GM18867 (cell line): ENCODE data around the gene FOXO3.
"Not testable (repeated sequence)": the region's sequence is repeated elsewhere in the genome, so short reads cannot be mapped to it uniquely, and the experiment has no call there.

Experiments used
- ATAC-seq: cut with Tn5 transposase; IDR thresholded peaks from one replicate; pipeline ENCODE4 v1.9.1; 2021; ENCODE audit warnings: mild to moderate bottlenecking, moderate library complexity; ENCODE audit not compliant: unreplicated experiment

FOXO3 gene

DNA sequence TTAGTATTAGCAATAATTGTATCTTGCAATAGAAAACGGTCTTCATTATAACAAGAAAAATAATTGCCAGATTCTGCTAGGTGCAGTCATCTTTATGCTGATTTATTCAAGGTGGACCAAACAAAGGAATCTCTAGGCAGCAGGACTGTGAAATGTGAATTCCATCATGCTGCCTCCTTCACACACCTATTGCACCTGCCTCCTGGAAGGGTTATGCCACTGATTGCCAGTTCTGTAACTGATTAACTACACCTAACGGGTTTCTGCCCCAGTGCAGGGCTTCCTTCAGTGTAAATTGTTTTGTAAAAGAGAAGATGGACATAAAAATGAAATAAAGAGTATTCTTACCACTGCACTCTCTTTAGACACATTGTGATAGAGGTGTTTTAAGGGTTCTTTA, 96.1 kb downstream of the FOXO3 start:
- ATAC-seq = no peak

- ATAC-seq = no peak
Observed at GRCh38 chr6:108658174-108658573, 97.5 kb downstream of the FOXO3 start.

DNA sequence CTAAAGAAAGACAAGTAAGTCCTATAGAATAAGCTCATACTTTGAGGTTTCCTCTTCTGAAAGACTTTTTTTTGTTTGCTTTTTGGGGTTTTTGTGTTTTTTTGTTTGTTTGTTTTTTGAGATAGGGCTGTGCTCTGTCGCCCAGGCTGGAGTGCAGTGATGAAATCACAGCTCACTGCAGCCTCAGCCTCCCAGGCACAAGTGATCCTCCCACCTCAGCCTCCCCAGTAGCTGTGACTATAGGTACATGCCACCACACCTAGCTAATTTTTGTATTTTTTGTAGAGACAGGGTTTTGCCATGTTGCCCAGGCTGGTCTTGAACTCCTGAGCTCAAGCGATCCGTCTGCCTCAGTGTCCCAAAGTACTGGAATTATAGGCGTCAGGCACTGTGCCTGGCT, 98.1 kb downstream of the FOXO3 start:
- not testable (repeated sequence) for ATAC-seq

DNA sequence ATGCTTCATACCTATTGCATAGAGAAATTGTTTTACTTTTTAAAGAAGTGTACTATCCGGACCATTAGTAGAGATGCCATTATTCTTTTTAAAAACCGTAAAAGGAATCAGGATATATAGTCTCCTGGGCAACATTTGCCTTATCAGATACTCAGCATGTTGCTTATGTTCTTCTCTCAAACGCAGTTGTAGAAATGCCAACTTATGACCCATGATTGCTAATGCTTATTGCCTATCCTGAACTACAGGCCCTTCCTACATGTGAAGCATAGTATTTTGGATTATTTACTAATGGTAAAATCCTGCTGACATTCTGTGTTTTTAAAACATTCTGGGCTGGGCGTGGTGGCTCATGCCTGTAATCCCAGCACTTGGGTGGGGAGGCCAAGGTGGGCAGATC, 99.5 kb downstream of the FOXO3 start:
- ATAC-seq = no peak

DNA sequence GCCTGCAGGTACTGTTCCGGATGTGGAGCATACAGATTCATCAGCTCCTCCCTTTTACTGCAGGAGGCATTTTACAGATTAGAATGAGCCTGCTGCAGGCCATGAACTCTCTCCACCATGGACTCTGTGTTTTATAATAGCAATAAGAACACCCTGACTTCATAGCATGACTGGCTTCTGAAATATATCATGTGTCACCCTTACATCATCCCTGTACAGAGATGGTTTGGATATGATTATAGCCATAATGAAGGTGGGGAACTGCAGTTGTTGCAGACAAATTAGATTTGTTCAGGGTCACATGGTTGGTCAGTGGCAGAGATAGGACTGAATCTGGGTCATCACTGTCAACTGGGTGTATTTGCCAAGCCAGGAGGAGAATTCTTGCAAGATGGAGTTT, 100.7 kb downstream of the FOXO3 start:
- no peak for ATAC-seq

DNA sequence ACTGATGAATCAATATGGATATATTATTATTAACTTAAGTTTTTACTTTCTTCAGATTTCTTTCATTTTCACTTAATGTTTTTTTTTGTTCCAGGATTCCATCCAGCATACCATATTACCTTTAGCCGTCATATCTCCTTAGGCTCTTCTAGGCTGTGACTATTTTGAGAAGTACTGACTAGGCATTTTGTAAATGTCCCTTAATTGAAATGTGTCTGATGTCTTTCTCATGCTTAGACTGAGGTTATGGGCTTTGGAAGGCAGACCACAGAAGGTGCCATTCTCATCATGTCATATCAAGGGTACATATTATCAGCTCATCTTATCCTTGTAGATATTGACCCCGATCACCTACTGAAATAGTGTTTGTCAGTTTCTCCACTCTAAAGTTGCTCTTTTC, 101.3 kb downstream of the FOXO3 start:
- no peak for ATAC-seq

DNA sequence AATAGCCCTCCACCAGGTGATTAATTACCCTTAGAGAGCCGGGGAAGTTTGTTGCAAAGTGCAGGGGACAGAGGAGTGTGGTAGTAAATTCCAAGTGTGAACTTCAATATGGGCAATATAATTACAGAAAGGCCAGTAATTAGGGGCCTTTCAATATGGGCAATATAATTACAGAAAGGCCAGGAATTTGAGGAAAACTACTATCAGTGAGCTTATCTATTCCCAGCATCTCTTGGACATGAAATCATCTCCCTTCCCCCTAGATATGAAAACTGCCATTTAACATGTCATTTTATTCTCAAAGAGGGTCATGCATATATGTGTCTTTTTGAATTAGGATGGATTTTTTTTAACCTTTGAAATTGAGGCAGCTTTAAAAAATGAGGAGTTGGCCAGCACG, 102.0 kb downstream of the FOXO3 start:
- no peak for ATAC-seq

GRCh38 chr6:108663494-108664064, 102.9 kb downstream of the FOXO3 start:
- not testable (repeated sequence) for ATAC-seq

- ATAC-seq = no peak
Observed at GRCh38 chr6:108665495-108666196, 104.9 kb downstream of the FOXO3 start.

DNA sequence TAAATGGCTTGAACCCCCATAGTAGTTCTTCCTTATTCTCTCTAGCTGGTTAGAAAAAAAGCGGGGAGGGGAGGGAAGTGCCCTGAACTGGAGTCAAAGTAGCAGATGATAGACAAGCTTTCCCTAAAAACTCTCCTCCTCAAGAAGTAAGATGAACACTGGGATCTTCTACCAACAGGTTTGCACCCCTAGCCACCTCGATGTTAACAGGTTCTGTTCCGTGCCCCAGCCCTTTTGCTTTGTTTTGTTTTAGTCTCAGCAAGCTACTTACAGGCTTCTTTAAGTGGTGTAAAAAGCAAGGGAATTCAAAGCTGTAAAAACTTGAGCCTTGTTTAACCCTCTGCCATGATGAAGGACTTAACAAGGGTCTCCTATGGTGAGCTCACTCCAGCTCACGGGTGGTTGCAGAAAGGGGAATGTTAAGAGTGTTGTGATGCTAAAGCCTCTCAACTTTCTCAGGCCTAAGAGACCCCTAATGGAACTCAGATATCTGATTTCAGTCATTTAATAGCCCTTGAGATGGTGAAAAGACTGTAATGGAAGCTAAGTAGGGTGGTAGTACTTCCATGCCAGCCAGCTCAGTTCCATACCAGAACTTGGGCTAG, 106.0 kb downstream of the FOXO3 start:
- ATAC-seq = no peak

DNA sequence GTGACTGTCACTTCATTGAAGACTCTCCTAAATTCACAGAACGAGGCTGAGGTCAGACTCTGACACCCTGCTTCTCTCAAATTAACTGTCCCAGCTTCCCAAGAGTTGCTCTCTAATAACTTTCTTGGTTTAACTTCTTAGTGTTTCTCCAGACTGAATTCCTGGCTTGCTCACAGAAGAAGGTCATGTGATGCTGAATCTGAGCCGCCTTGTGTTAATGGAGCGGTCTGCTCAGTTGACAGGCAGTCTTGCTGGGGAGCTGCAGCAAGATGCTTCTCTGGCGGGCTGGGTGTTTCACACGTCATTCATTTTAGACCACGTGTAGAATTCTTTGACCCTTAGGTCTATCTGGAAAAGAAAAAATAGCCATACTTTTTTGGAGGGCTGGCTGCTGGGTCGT, 107.3 kb downstream of the FOXO3 start:
- ATAC-seq = no peak

- no peak for ATAC-seq
Observed at GRCh38 chr6:108669673-108670072, 109.0 kb downstream of the FOXO3 start.

- ATAC-seq = no peak
Observed at GRCh38 chr6:108671175-108671574, 110.5 kb downstream of the FOXO3 start.

GRCh38 chr6:108671790-108672189, 111.1 kb downstream of the FOXO3 start:
- ATAC-seq = no peak

GRCh38 chr6:108672641-108673040, 111.9 kb downstream of the FOXO3 start:
- no peak for ATAC-seq

DNA sequence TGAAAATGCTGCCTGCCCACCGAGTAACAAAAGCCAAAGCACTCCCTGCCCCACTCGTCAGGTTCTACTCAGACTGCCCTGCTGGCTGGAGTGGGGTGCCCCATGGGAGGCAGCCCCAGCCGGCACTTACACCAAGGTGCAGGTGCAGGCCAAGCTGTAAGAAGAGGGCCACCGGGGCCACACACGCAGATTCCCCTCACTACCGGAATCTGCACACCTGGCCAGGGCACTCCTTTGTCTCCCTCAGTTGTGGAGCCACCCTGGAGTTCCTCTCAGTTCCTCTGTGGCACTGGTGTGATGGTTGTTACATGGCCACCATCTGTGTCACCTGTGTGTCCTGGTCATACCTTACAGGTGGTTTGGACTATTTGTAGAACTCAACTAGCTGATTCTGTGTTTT, 112.4 kb downstream of the FOXO3 start:
- ATAC-seq = no peak

GRCh38 chr6:108673602-108674001, 112.9 kb downstream of the FOXO3 start:
- ATAC-seq = no peak

DNA sequence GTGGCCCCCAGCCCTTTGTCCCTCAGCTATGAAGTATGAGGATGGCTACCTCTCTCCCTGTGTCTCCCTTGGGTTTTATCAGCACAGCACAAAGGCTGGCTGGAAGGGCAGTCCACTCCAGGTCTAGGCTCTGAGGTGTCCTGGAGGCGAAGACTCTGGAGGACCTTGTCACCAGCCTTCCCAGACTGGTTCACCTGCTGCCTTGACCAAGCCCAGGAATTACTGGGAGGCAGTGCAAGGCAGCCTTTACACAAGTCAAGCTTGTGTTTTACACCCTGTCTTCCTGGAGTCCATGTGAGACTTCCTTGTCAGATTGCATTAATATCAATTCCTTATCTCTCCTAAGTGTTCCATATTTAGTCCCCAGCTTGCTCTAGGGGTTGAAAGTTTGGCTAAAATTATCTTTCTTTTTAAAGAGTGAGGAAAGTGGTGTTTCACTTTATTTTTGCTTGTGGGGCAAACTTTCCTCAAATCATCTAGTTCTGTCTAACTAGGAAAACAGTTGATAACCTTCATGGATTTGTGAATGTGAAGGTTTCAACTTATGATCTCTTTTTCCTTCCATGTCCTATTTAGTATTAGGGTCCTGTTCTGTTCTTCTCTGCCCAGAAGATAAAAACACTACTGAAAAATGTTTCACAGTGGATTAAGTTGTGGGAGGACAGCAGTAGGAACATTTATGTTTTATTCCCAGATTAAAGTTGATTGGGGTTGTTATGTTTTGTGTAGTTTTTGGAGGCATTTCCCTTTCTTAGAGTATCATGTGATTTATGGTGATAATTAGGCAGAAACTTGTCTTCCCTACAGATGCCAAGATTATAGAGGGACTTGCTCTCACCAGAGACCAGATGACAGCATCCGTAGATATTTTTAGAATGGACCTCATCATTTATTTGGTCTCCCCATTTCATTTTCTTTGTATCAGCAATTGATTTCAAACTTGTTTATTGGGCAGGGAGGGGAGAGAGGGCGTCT, 114.8 kb downstream of the FOXO3 start:
- ATAC-seq = no peak

DNA sequence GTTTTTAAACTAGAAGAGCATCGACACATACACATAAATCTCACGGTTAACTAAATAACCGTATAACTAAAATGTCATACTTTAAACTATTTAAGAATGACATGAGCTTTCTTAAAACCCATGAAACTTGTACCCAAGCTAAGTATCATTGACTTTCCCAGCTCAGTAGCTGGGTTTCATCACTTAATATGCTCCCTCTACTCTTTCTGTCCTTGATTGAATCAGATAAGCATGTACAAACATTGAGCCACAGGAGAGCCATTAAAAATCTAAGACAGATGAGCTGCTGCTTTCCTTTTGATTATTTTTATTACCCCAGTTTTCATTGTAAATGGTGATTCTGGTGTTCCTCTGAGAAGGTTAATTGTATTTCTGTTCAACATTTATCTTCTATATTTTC, 115.8 kb downstream of the FOXO3 start:
- no peak for ATAC-seq

- no peak for ATAC-seq
Observed at GRCh38 chr6:108677357-108677756, 116.6 kb downstream of the FOXO3 start.

GRCh38 chr6:108677894-108678293, 117.2 kb downstream of the FOXO3 start:
- ATAC-seq = no peak
